Measurements from ENCODE around the gene GAGE12J.
"Not testable (repeated sequence)": the region's sequence is repeated elsewhere in the genome, so short reads cannot be mapped to it uniquely, and the experiment has no call there.

GAGE12J gene

GRCh38 chrX:49312176-49312575, 9.7 kb upstream of the GAGE12J start:
- no peak for DNase-seq

- no peak for DNase-seq
Measured at GRCh38 chrX:49316085-49316484, 5.8 kb upstream of the GAGE12J start.

- not testable (repeated sequence) for DNase-seq
Measured at GRCh38 chrX:49322266-49322665, 429 bp downstream of the GAGE12J start.

GRCh38 chrX:49323735-49324134, 1.9 kb downstream of the GAGE12J start:
- not testable (repeated sequence) for DNase-seq

- DNase-seq, result not testable (repeated sequence)
Measured at GRCh38 chrX:49330421-49330820, 8.6 kb downstream of the GAGE12J start.

- not testable (repeated sequence) for DNase-seq
Measured at GRCh38 chrX:49331282-49331681, 9.4 kb downstream of the GAGE12J start, which contains the start of gene GAGE13. Gene GAGE13, plus strand, starts transcription at chrX:49331582. Its CDS starts 1,156 bp downstream, at chrX:49332738.

GRCh38 chrX:49331841-49332240, 10.0 kb downstream of the GAGE12J start:
- not testable (repeated sequence) for DNase-seq

GRCh38 chrX:49341449-49341848, 19.6 kb downstream of the GAGE12J start:
- DNase-seq, result not testable (repeated sequence)

- DNase-seq, result not testable (repeated sequence)
Measured at GRCh38 chrX:49344496-49345175, 22.8 kb downstream of the GAGE12J start.

- not testable (repeated sequence) for DNase-seq
Measured at GRCh38 chrX:49345402-49345801, 23.6 kb downstream of the GAGE12J start.

GRCh38 chrX:49346150-49346549, 24.3 kb downstream of the GAGE12J start:
- DNase-seq, result not testable (repeated sequence)
